ENCODE data around the gene ADCY5. TPM values are rescaled to one million over a fixed set of nuclear protein-coding genes. Genes with fewer than 3 reads are reported as not detected.

ADCY5 gene
- total RNA-seq, 6 experiments from 2014 or later: 0.09 to 0.95 (median 0.19) TPM

- DNase-seq: no peak
- Mint-ChIP-seq H3K27ac (no peak overlapping the region), H3K27me3 (ENCODE audit: insufficient read depth) (peaks cover 33% of the 10 kb centered on the region), H3K4me1 (ENCODE audit: low read depth) (no peaks in the 10 kb centered on the region), H3K9me3 (no peaks in the 10 kb centered on the region), H3K4me3 (no peak overlapping the region), H3K36me3 (ENCODE audit: low read depth) (no peaks in the 10 kb centered on the region)
- TF ChIP-seq CTCF (IDR thresholded peaks at IDR 0.05): no peak
These were observed 31.5 kb upstream of the ADCY5 start for GRCh38 chr3:123480428-123480827.

GRCh38 chr3:123479891-123480290 lies 31.0 kb upstream of the ADCY5 start:
- no peaks in the 10 kb centered on the region for H3K4me1 Mint-ChIP-seq (ENCODE audit: low read depth)
- no peak for DNase-seq
- no peak for TF ChIP-seq CTCF (IDR thresholded peaks at IDR 0.05)
- peaks cover 31% of the 10 kb centered on the region for H3K27me3 Mint-ChIP-seq (ENCODE audit: insufficient read depth)
- H3K36me3 Mint-ChIP-seq (ENCODE audit: low read depth): no peaks in the 10 kb centered on the region
- H3K27ac Mint-ChIP-seq: no peak overlapping the region
- no peaks in the 10 kb centered on the region for H3K9me3 Mint-ChIP-seq
- H3K4me3 Mint-ChIP-seq: no peak overlapping the region

DNA sequence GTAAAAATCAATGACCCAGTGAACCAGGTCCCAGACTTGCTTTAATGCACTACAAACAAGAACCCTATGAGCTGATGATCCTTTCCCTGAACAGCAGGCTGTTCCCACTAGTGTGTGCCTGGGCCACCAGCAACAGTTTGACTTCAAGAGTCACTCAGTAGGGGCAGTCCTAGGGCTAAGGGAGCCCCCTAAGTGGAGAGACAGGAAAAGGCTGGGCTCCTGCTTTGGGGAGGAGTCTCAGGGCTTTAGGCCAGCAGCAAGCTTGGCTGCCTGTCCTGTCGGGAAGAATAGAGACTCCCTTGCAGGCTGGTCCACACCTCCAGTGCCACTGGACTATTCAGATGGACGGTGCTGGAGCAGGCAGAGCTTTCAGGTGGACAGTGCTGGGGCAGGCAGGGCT lies 29.4 kb upstream of the ADCY5 start:
- Mint-ChIP-seq H3K36me3 (ENCODE audit: low read depth) (no peaks in the 10 kb centered on the region), H3K27me3 (ENCODE audit: insufficient read depth) (peaks cover 38% of the 10 kb centered on the region), H3K9me3 (no peaks in the 10 kb centered on the region), H3K27ac (no peak overlapping the region), H3K4me3 (no peak overlapping the region), H3K4me1 (ENCODE audit: low read depth) (no peaks in the 10 kb centered on the region)
- no peak for TF ChIP-seq CTCF (IDR thresholded peaks at IDR 0.05)
- DNase-seq: no peak

DNA sequence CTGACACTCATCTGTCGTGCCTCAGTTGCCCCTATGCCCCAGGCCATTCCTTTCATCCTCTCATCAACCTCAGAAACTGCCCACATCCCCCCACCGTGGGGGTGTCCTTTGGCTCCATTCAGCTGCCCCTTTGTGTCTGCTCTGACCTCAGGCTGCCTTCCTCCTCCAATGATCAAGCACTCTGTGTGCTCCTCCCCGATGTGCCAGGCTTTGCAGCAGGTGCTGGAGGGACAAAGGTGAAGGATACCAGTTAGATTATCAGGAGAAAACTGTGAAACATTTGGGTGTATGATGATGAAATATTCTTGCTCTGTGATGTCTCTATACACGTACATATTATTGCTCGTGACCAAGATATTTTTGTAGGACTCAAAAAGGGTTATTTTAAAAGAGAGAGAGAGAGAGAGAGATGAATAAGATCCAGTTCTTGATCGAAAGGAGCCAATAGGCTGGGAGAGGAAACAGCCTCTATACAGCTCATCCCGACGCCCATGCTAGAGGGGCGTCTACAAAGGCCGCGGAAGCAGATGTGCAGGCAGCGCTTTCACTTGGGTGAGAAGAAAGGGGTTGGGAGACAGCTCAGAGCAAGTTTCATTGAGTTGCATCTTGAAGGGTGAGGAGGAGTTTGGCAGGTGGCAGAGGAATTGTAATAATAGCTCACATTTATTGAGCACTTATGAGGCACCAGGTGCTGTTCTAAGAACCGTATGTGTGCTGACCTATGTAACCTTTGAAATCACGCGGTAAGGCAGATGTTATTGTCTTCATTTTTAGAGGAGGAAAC lies 28.3 kb upstream of the ADCY5 start:
- Mint-ChIP-seq H3K4me3 (no peak overlapping the region), H3K27me3 (ENCODE audit: insufficient read depth) (peaks cover 40% of the 10 kb centered on the region), H3K36me3 (ENCODE audit: low read depth) (no peaks in the 10 kb centered on the region), H3K9me3 (no peaks in the 10 kb centered on the region), H3K27ac (no peak overlapping the region), H3K4me1 (ENCODE audit: low read depth) (no peaks in the 10 kb centered on the region)
- DNase-seq: no peak
- no peak for TF ChIP-seq CTCF (IDR thresholded peaks at IDR 0.05)

DNA sequence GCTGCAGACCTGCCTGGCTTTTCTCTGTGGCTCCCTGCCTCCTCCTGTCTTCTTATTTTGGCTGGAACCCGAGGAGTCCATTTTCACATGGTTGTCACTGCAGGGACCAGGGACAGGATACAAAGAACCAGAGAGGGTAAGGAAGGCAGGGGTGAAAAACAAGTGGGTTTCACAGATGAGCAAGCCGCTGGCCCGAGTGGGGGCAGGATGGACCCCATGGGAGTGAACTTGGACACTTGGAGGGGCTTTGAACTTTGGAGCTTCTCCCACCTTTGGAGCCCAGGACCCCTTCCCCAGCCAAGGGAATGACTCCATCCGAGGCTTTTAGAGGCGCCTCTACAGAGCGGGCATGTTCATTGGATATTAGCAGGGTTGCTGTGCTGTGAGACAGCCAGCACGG lies 26.9 kb upstream of the ADCY5 start:
- no peak for TF ChIP-seq CTCF (IDR thresholded peaks at IDR 0.05)
- H3K27ac Mint-ChIP-seq: no peak overlapping the region
- no peak overlapping the region for H3K4me3 Mint-ChIP-seq
- DNase-seq: no peak
- peaks cover 35% of the 10 kb centered on the region for H3K27me3 Mint-ChIP-seq (ENCODE audit: insufficient read depth)
- no peaks in the 10 kb centered on the region for H3K4me1 Mint-ChIP-seq (ENCODE audit: low read depth)
- no peaks in the 10 kb centered on the region for H3K36me3 Mint-ChIP-seq (ENCODE audit: low read depth)
- H3K9me3 Mint-ChIP-seq: no peaks in the 10 kb centered on the region

Measured in HFFc6 (cell line).